ENCODE measurements around the gene STARD8.

Gene STARD8

DNA sequence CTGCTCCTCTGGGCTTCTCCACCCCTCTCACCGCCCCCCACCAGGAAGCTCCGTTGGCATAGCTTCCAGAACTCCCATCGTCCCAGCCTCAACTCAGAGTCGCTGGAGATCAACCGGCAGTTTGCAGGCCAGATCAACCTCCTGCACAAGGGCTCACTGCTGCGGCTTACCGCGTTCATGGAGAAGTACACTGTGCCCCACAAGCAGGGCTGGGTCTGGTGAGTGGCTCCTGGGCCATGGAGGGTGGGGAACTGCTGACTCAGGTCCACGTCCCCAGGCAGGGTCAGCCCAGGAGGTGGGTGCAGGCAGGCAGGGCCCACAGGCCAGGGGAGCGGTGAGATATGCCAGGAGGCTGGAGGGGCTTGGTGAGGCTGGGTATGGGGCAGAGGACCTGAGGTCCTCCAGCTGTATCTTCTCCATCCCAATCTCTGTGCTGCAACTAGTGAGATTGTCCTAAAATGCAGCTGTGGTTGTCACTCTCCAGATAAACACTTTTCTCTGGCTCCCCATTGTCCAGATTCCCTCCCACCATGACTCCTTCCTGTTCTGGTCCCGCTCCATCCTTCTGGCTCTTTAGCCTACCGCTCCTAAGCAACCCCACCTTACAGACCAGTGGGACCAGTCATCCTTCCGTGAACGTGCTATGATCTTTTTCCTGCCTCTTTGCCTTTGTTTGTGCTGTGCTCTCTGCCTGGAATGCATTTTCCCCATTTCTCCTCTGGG is 71.9 kb downstream of the STARD8 start:
- TF ChIP-seq POLR2AphosphoS5 (IDR thresholded peaks at IDR 0.05; ENCODE audit: low read depth) (no peak), GABPA (IDR thresholded peaks at IDR 0.05; ENCODE audit: low read depth) (no peak), SPI1 (IDR thresholded peaks at IDR 0.05; ENCODE audit: borderline replicate concordance, low read depth) (no peak)
- TF ChIP-seq, protein P1, sequence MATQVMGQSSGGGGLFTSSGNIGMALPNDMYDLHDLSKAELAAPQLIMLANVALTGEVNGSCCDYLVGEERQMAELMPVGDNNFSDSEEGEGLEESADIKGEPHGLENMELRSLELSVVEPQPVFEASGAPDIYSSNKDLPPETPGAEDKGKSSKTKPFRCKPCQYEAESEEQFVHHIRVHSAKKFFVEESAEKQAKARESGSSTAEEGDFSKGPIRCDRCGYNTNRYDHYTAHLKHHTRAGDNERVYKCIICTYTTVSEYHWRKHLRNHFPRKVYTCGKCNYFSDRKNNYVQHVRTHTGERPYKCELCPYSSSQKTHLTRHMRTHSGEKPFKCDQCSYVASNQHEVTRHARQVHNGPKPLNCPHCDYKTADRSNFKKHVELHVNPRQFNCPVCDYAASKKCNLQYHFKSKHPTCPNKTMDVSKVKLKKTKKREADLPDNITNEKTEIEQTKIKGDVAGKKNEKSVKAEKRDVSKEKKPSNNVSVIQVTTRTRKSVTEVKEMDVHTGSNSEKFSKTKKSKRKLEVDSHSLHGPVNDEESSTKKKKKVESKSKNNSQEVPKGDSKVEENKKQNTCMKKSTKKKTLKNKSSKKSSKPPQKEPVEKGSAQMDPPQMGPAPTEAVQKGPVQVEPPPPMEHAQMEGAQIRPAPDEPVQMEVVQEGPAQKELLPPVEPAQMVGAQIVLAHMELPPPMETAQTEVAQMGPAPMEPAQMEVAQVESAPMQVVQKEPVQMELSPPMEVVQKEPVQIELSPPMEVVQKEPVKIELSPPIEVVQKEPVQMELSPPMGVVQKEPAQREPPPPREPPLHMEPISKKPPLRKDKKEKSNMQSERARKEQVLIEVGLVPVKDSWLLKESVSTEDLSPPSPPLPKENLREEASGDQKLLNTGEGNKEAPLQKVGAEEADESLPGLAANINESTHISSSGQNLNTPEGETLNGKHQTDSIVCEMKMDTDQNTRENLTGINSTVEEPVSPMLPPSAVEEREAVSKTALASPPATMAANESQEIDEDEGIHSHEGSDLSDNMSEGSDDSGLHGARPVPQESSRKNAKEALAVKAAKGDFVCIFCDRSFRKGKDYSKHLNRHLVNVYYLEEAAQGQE (IDR thresholded peaks at IDR 0.05; ENCODE audit: insufficient replicate concordance, low read depth): no peak
- TF ChIP-seq, protein P2, sequence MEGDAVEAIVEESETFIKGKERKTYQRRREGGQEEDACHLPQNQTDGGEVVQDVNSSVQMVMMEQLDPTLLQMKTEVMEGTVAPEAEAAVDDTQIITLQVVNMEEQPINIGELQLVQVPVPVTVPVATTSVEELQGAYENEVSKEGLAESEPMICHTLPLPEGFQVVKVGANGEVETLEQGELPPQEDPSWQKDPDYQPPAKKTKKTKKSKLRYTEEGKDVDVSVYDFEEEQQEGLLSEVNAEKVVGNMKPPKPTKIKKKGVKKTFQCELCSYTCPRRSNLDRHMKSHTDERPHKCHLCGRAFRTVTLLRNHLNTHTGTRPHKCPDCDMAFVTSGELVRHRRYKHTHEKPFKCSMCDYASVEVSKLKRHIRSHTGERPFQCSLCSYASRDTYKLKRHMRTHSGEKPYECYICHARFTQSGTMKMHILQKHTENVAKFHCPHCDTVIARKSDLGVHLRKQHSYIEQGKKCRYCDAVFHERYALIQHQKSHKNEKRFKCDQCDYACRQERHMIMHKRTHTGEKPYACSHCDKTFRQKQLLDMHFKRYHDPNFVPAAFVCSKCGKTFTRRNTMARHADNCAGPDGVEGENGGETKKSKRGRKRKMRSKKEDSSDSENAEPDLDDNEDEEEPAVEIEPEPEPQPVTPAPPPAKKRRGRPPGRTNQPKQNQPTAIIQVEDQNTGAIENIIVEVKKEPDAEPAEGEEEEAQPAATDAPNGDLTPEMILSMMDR (IDR thresholded peaks at IDR 0.05; ENCODE audit: insufficient read depth, low read length): no peak

DNA sequence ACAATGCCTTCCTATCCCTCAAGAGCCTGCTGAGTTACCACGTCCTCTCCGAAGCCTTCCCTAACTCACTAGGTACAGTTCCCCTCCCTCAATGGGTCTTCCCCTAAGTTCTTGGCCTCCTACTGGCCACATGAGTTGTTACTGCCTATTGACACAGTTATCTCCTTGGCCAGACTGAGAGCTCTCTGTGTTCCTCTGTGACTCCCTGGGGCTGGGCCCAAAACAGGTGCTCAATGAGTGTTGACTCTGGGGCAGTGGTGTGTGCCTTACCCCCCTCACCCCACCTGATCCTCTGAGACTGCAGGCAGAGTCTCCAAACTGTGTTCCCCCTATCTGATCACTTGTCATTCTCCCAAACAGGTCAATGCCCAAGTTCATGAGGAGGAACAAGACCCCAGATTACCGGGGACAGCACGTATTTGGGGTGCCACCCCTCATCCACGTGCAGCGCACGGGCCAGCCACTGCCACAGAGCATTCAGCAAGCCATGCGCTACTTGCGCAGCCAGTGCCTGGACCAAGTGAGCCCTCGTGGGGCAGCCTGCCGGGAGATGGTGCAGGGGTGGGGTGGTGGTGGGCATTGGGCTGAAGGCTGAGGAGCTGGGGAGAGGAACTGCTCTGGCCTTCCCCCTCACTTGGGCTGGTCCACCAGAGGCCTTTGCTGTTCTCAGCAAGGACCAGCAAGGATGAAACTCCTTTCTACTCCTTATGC is 72.6 kb downstream of the STARD8 start:
- H3K4me3 ChIP-seq (replicated peaks; ENCODE audit: insufficient read depth, low read length): no peak overlapping the region
- H3K27ac ChIP-seq (replicated peaks): no peak overlapping the region
- TF ChIP-seq, protein P2 (IDR thresholded peaks at IDR 0.05; ENCODE audit: insufficient read depth, low read length): no peak
- TF ChIP-seq, protein P1 (IDR thresholded peaks at IDR 0.05; ENCODE audit: insufficient replicate concordance, low read depth): no peak
- no peak for TF ChIP-seq SPI1 (IDR thresholded peaks at IDR 0.05; ENCODE audit: borderline replicate concordance, low read depth)
- no peak for TF ChIP-seq GABPA (IDR thresholded peaks at IDR 0.05; ENCODE audit: low read depth)
- no peak for TF ChIP-seq POLR2AphosphoS5 (IDR thresholded peaks at IDR 0.05; ENCODE audit: low read depth)
- H3K27me3 ChIP-seq (ENCODE audit: insufficient read depth, poor library complexity, severe bottlenecking): no peaks in the 10 kb centered on the region
- DNase-seq (ENCODE audit: low read depth in 1 of 2, low spot score in 1 of 2): peak in 1 of 2 experiments; percentile 14

More for the DNA sequence above, 71.9 kb downstream of the STARD8 start:
- no peak overlapping the region for H3K4me3 ChIP-seq (replicated peaks; ENCODE audit: insufficient read depth, low read length)
- no peak for DNase-seq (ENCODE audit: low read depth in 1 of 2, low spot score in 1 of 2)
- no peaks in the 10 kb centered on the region for H3K27me3 ChIP-seq (ENCODE audit: insufficient read depth, poor library complexity, severe bottlenecking)
- H3K27ac ChIP-seq (replicated peaks): no peak overlapping the region

DNA sequence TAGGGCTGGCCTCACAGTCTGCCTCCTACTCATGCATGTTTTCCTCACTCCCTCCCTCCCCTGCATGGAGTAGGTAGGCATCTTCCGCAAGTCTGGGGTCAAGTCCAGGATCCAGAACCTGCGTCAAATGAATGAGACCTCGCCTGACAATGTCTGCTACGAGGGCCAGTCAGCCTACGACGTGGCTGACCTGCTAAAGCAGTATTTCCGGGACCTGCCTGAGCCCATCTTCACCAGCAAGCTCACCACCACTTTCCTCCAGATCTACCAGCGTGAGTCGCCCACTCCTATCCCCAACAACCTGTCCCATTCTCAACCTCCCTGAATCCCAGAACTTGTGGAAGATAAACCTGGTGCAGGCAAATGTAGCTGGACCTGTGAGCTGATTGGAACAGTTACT is 73.4 kb downstream of the STARD8 start:
- TF ChIP-seq, protein P2 (IDR thresholded peaks at IDR 0.05; ENCODE audit: insufficient read depth, low read length): no peak
- TF ChIP-seq SPI1 (IDR thresholded peaks at IDR 0.05; ENCODE audit: borderline replicate concordance, low read depth) (no peak), GABPA (IDR thresholded peaks at IDR 0.05; ENCODE audit: low read depth) (no peak), POLR2AphosphoS5 (IDR thresholded peaks at IDR 0.05; ENCODE audit: low read depth) (no peak)
- TF ChIP-seq, protein P1 (IDR thresholded peaks at IDR 0.05; ENCODE audit: insufficient replicate concordance, low read depth): no peak
- no peak for DNase-seq (ENCODE audit: low read depth in 1 of 2, low spot score in 1 of 2)

More for the DNA sequence above, 73.4 kb downstream of the STARD8 start:
- no peak overlapping the region for H3K27ac ChIP-seq (replicated peaks)
- no peak overlapping the region for H3K4me3 ChIP-seq (replicated peaks; ENCODE audit: insufficient read depth, low read length)
- no peaks in the 10 kb centered on the region for H3K27me3 ChIP-seq (ENCODE audit: insufficient read depth, poor library complexity, severe bottlenecking)

Data from HL-60 (cell line).